WTC11 (cell line): ENCODE results near the gene SNX1. TPM values are rescaled to one million over a fixed set of nuclear protein-coding genes. Genes with fewer than 3 reads are reported as not detected.
"Not testable (repeated sequence)": the region's sequence is repeated elsewhere in the genome, so short reads cannot be mapped to it uniquely, and the experiment has no call there.

Experiments used
- ATAC-seq: fragments of 200-7000 bp; cut with Tn5 transposase; 2 replicates; pipeline ENCODE4 v1.10.0; 2021; ENCODE audit warnings: mild to moderate bottlenecking, moderate library complexity
- CTCF ChIA-PET: fragments of 300-600 bp; sonication (Branson Sonifier 250); formaldehyde crosslinking; loops from one replicate; lab custom pipeline; 2021; ENCODE audit warnings: antibody characterized with exemption; lab: Charles Lee
- POLR2A ChIA-PET: fragments of 350-600 bp; sonication (Branson Sonifier 250); formaldehyde crosslinking; loops from one replicate; lab custom pipeline; 2021; ENCODE audit warnings: antibody characterized with exemption; lab: Charles Lee
- DNase-seq: peaks from one replicate; pipeline ENCODE4 v3.0.0; 2021; ENCODE audit warnings: low spot score
- H3K27ac Mint-ChIP-seq: 2 replicates; pipeline ENCODE4 v1.8.0; 2021; ENCODE audit warnings: mixed read lengths
- H3K27me3 Mint-ChIP-seq: 2 replicates; pipeline ENCODE4 v1.8.0; 2021; ENCODE audit warnings: low read depth, mild to moderate bottlenecking, moderate library complexity, mixed read lengths
- H3K36me3 Mint-ChIP-seq: 2 replicates; pipeline ENCODE4 v1.8.0; 2021; ENCODE audit warnings: mixed read lengths
- H3K4me1 Mint-ChIP-seq: 2 replicates; pipeline ENCODE4 v1.8.0; 2022; ENCODE audit warnings: mixed read lengths
- H3K4me3 Mint-ChIP-seq: 2 replicates; pipeline ENCODE4 v1.8.0; 2021; ENCODE audit warnings: mild to moderate bottlenecking, moderate library complexity, mixed read lengths
- H3K9me3 Mint-ChIP-seq: 2 replicates; pipeline ENCODE4 v1.8.0; 2021; ENCODE audit warnings: mixed read lengths
- CBFB ChIP-seq: sonication (generic); formaldehyde crosslinking; IDR thresholded peaks from 2 replicates; pipeline ENCODE4 v1.8.1; 2022; ENCODE audit warnings: mild to moderate bottlenecking, low read depth, missing genetic modification reagents
- CDX4 ChIP-seq: fragments of 250-450 bp; sonication (Bioruptor Pico); IDR thresholded peaks from 2 replicates; pipeline ENCODE4 v1.9.0; 2021; ENCODE audit warnings: moderate library complexity, mild to moderate bottlenecking, inconsistent platforms, borderline replicate concordance
- CREM ChIP-seq: sonication (generic); formaldehyde crosslinking; IDR thresholded peaks from 2 replicates; pipeline ENCODE4 v1.8.1; 2022; ENCODE audit warnings: mild to moderate bottlenecking, missing genetic modification reagents, moderate library complexity
- E2F4 ChIP-seq: sonication (generic); formaldehyde crosslinking; IDR thresholded peaks from 2 replicates; pipeline ENCODE4 v1.8.1; 2022; ENCODE audit warnings: low read depth, mild to moderate bottlenecking, moderate library complexity, missing genetic modification reagents, borderline replicate concordance
- ESRRA ChIP-seq: sonication (generic); formaldehyde crosslinking; IDR thresholded peaks from 2 replicates; pipeline ENCODE4 v1.8.1; 2022; ENCODE audit warnings: mild to moderate bottlenecking, missing genetic modification reagents, borderline replicate concordance
- GRHL2 ChIP-seq: fragments of 250-450 bp; sonication (Bioruptor Pico); IDR thresholded peaks from 2 replicates; pipeline ENCODE4 v1.8.0; 2022; ENCODE audit warnings: mild to moderate bottlenecking, moderate library complexity; ENCODE audit not compliant: insufficient replicate concordance, severe bottlenecking
- GTF2I ChIP-seq: fragments of 250-450 bp; sonication (Bioruptor Pico); conservative IDR thresholded peaks from 2 replicates; pipeline ENCODE4 v1.4.0; 2021; ENCODE audit warnings: mild to moderate bottlenecking
- HMGXB4 ChIP-seq: sonication (generic); formaldehyde crosslinking; IDR thresholded peaks from 2 replicates; pipeline ENCODE4 v1.8.1; 2023; ENCODE audit warnings: mild to moderate bottlenecking, moderate library complexity, missing genetic modification reagents
- IRF1 ChIP-seq: sonication (generic); formaldehyde crosslinking; IDR thresholded peaks from 2 replicates; pipeline ENCODE4 v1.8.0; 2023; ENCODE audit warnings: missing genetic modification reagents
- IRF2 ChIP-seq: sonication (generic); formaldehyde crosslinking; IDR thresholded peaks from 2 replicates; pipeline ENCODE4 v1.8.0; 2022; ENCODE audit warnings: low read depth, missing genetic modification reagents, borderline replicate concordance
- MXD4 ChIP-seq: fragments of 250-450 bp; sonication (Bioruptor Pico); IDR thresholded peaks from 2 replicates; pipeline ENCODE4 v1.8.0; 2021; ENCODE audit warnings: mild to moderate bottlenecking, moderate library complexity, borderline replicate concordance
- MYBL2 ChIP-seq: sonication (generic); formaldehyde crosslinking; IDR thresholded peaks from 2 replicates; pipeline ENCODE4 v1.8.1; 2023; ENCODE audit warnings: mild to moderate bottlenecking, moderate library complexity, missing genetic modification reagents
- NR2C2 ChIP-seq: sonication (generic); formaldehyde crosslinking; IDR thresholded peaks from 2 replicates; pipeline ENCODE4 v1.8.0; 2022; ENCODE audit warnings: mild to moderate bottlenecking, missing genetic modification reagents
- OVOL2 ChIP-seq: fragments of 250-450 bp; sonication (Bioruptor Pico); IDR thresholded peaks from 2 replicates; pipeline ENCODE4 v1.9.0; 2021; ENCODE audit warnings: mild to moderate bottlenecking, borderline replicate concordance
- SMAD3 ChIP-seq: sonication (generic); formaldehyde crosslinking; IDR thresholded peaks from 2 replicates; pipeline ENCODE4 v1.8.0; 2022; ENCODE audit warnings: missing genetic modification reagents, mild to moderate bottlenecking, borderline replicate concordance
- SOX15 ChIP-seq: fragments of 250-450 bp; sonication (Bioruptor Pico); IDR thresholded peaks from 2 replicates; pipeline ENCODE4 v1.9.0; 2021; ENCODE audit warnings: mild to moderate bottlenecking
- TP53 ChIP-seq: sonication (generic); formaldehyde crosslinking; IDR thresholded peaks from 2 replicates; pipeline ENCODE4 v1.8.1; 2023; ENCODE audit warnings: mild to moderate bottlenecking, missing genetic modification reagents
- ZNF263 ChIP-seq: sonication (generic); formaldehyde crosslinking; IDR thresholded peaks from 2 replicates; pipeline ENCODE4 v1.8.1; 2022; ENCODE audit warnings: low read depth, mild to moderate bottlenecking, moderate library complexity, missing genetic modification reagents
- ZNF425 ChIP-seq: fragments of 250-450 bp; sonication (Bioruptor Pico); conservative IDR thresholded peaks from 2 replicates; pipeline ENCODE4 v1.9.0; 2021; ENCODE audit warnings: mild to moderate bottlenecking
- total RNA-seq: library from RNA; stranded (reverse); gene quantifications from 3 replicates; pipeline ENCODE4 v1.2.3, GENCODE V29; 2021

Gene SNX1
- total RNA-seq, 1 experiment from 2014 or later = 65.7 TPM

- ATAC-seq = no peak
- Mint-ChIP-seq H3K9me3 (no peaks in the 10 kb centered on the region), H3K36me3 (peaks cover 13% of the 10 kb centered on the region), H3K27ac (0 out of 2 replicates have a peak overlapping the region, but pooled peaks have one; percentile 23), H3K4me1 (peaks cover 8% of the 10 kb centered on the region), H3K27me3 (no peaks in the 10 kb centered on the region), H3K4me3 (no peak overlapping the region)
- ChIA-PET POLR2A (no interaction called here), CTCF (no interaction called here)
- TF ChIP-seq TP53 (CRISPR knock-in tag) (no peak), MYBL2 (CRISPR knock-in tag) (no peak), CREM (no peak), CBFB (CRISPR knock-in tag) (no peak), NR2C2 (CRISPR knock-in tag) (no peak), IRF1 (CRISPR knock-in tag) (no peak), SOX15 (CRISPR knock-in tag) (no peak), OVOL2 (CRISPR knock-in tag) (no peak), GTF2I (CRISPR knock-in tag) (no peak)
- DNase-seq = no peak
These were observed 17.1 kb downstream of the SNX1 start for GRCh38 chr15:64112904-64113303.

- no peaks in the 10 kb centered on the region for H3K27me3 Mint-ChIP-seq
- no peaks in the 10 kb centered on the region for H3K4me1 Mint-ChIP-seq
- H3K9me3 Mint-ChIP-seq = no peaks in the 10 kb centered on the region
- CTCF ChIA-PET = no interaction called here
- DNase-seq (no peak), ATAC-seq (no peak)
- POLR2A ChIA-PET = no interaction called here
- no peak overlapping the region for H3K27ac Mint-ChIP-seq
- TF ChIP-seq SMAD3 (CRISPR knock-in tag) (no peak), IRF2 (CRISPR knock-in tag) (no peak), ZNF263 (CRISPR knock-in tag) (no peak), E2F4 (no peak), MXD4 (no peak), ESRRA (CRISPR knock-in tag) (no peak), HMGXB4 (CRISPR knock-in tag) (no peak), GRHL2 (no peak), CDX4 (CRISPR knock-in tag) (no peak), ZNF425 (CRISPR knock-in tag) (no peak)
- H3K4me3 Mint-ChIP-seq = no peak overlapping the region
- H3K36me3 Mint-ChIP-seq = peaks cover 27% of the 10 kb centered on the region
These were observed 22.1 kb downstream of the SNX1 start for GRCh38 chr15:64117759-64118487.

GRCh38 chr15:64120322-64120721 is 24.5 kb downstream of the SNX1 start:
- CTCF ChIA-PET = interaction anchor here (1.3 kb wide), 1 partner anchor 33 kb away, joined by 3 read pairs; no protein-coding TSS in a partner anchor
- DNase-seq, H3K27ac Mint-ChIP-seq, H3K4me3 Mint-ChIP-seq, H3K4me1 Mint-ChIP-seq, H3K27me3 Mint-ChIP-seq, POLR2A ChIA-PET, ATAC-seq, H3K9me3 Mint-ChIP-seq: not testable (repeated sequence)
- peaks cover 23% of the 10 kb centered on the region for H3K36me3 Mint-ChIP-seq
